ENCODE measurements around the gene PSEN2. TPM values are rescaled to one million over a fixed set of nuclear protein-coding genes. Genes with fewer than 3 reads are reported as not detected.

The PSEN2 gene
- total RNA-seq, 1 donor from 2014 or later = 25.2 TPM

Other genes with a start within 250 kb of the PSEN2 start
- gene ITPKB, start 131.3 kb upstream of the PSEN2 start, total RNA-seq = 73.0 and 140 TPM in 2 replicates
- gene COQ8A, start 69.7 kb downstream of the PSEN2 start, total RNA-seq = 4.3 and 8.4 TPM in 2 replicates